Transverse colon (tissue), 3 donors: ENCODE measurements around the gene KAZN.

Experiments
- POLR2A ChIP-seq: fragments of 450-650 bp; IDR thresholded peaks from one replicate; pipeline ENCODE4 v1.6.1; 2016; ENCODE audit warnings: antibody characterized with exemption, mild to moderate bottlenecking, moderate library complexity
- TF ChIP-seq, protein P1 (sequence below), 5 experiments: fragments of 200-600 bp in 3 of 5; fragments of 450-650 bp in 2 of 5; sonication (generic) in 3 of 5; IDR thresholded peaks; 1 replicate in 2 of 5; 2 replicates in 3 of 5; pipeline ENCODE4 v1.5.1; 2016 to 2017; ENCODE audit warnings: antibody characterized with exemption in 5 of 5, inconsistent platforms in 3 of 5, mild to moderate bottlenecking in 2 of 5, moderate library complexity in 1 of 5

DNA sequence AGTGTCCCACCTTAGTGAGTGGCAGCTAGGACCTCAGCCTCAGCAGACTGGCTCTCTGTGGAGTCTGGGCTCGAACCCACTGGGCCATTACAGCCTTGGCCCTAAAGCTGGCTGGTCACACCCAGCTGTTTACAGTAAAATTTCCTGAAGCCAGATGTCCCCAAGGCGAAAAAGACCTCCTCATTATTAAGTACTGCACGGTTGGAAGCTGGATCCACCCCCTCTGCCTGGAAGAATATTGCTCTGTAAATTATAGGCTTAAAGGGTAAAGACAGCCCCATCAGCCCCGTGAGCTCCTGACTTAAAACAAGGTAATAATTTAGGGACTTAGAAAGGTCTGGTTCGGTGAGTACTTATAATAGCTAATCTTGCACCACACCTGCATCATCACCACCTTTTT is 524.8 kb downstream of the KAZN start:
- TF ChIP-seq POLR2A: no peak
- TF ChIP-seq, protein P1, sequence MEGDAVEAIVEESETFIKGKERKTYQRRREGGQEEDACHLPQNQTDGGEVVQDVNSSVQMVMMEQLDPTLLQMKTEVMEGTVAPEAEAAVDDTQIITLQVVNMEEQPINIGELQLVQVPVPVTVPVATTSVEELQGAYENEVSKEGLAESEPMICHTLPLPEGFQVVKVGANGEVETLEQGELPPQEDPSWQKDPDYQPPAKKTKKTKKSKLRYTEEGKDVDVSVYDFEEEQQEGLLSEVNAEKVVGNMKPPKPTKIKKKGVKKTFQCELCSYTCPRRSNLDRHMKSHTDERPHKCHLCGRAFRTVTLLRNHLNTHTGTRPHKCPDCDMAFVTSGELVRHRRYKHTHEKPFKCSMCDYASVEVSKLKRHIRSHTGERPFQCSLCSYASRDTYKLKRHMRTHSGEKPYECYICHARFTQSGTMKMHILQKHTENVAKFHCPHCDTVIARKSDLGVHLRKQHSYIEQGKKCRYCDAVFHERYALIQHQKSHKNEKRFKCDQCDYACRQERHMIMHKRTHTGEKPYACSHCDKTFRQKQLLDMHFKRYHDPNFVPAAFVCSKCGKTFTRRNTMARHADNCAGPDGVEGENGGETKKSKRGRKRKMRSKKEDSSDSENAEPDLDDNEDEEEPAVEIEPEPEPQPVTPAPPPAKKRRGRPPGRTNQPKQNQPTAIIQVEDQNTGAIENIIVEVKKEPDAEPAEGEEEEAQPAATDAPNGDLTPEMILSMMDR (IDR thresholded peaks at IDR 0.05): no peak
